ENCODE results near the gene ADCY3.

Gene ADCY3

DNA sequence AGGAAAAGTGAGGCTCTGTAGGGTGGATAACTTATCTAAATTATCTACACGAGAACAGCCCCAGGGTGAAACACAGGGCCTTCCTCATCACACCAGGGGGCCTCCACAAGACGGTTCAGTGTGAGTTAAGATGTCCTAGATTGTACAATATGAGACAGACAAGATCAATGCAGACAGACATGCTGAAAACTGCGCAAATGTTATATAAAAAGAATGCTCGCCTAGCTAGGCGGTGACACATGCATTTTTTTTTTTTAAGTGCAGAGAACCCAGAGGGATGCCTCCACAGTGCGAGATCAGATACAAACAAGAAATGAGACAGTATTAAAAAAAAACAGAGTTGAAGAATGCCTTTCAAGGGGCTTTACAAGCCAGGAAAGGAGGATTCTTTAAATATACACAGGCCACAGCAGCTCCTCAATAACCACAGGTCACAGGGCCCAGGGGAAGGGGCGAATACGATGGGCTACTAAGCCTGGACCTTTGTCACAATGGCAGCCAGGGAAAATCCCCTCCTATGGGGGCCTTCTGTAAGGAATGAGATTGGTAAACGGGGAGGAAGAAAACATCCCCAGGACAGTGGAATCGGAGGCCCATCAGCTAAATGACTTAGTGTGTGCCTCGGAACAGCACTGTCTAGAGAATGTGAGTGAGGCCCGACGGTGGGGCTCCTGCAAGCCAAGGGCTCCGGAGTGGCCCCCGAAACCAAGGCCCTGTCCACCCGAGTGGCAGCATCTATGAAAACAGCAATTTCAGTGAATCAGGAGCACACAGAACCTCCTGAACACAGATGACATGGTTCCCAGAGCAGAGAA, 48.9 kb downstream of the ADCY3 start:
- no peak overlapping the region for H3K9ac ChIP-seq (ENCODE audit: low read depth, low read length)
- H3K4me1 ChIP-seq (ENCODE audit: control insufficient read depth, insufficient read depth, low read length), result no peaks in the 10 kb centered on the region
- H3K36me3 ChIP-seq (ENCODE audit: control insufficient read depth, insufficient read depth, low read length), result peaks cover 3% of the 10 kb centered on the region
- no peaks in the 10 kb centered on the region for H3K9me3 ChIP-seq (ENCODE audit: control insufficient read depth, insufficient read depth, low read length)
- no peak overlapping the region for H3K4me3 ChIP-seq (ENCODE audit: low read depth, low read length)
- no peaks in the 10 kb centered on the region for H3K27me3 ChIP-seq (ENCODE audit: control insufficient read depth, insufficient read depth, low read length)

DNA sequence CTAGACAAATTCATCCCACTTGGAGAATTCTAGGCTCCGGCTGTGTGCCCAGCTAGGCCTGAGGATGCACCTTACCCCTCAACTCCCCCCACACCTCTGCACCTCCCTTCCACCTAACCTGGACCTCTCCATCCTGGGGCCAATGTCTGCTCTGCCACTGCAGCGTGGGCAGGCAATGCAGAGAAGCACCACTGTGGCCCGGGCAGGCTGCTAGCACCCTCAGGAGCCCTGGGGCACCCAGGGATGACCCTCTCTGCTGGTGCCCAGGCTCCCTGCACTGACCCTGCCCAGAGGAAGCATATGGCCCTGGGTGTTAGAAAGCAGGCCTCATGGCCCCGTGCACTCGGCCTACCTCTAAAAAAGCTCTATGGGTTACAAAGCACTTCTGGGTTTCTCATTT, 49.6 kb downstream of the ADCY3 start:
- Histone ChIP-seq H3K9me3 (ENCODE audit: control insufficient read depth, insufficient read depth, low read length) (no peaks in the 10 kb centered on the region), H3K36me3 (ENCODE audit: control insufficient read depth, insufficient read depth, low read length) (peaks cover 3% of the 10 kb centered on the region), H3K9ac (ENCODE audit: low read depth, low read length) (no peak overlapping the region), H3K4me1 (ENCODE audit: control insufficient read depth, insufficient read depth, low read length) (no peaks in the 10 kb centered on the region), H3K27me3 (ENCODE audit: control insufficient read depth, insufficient read depth, low read length) (no peaks in the 10 kb centered on the region), H3K4me3 (ENCODE audit: low read depth, low read length) (no peak overlapping the region)

DNA sequence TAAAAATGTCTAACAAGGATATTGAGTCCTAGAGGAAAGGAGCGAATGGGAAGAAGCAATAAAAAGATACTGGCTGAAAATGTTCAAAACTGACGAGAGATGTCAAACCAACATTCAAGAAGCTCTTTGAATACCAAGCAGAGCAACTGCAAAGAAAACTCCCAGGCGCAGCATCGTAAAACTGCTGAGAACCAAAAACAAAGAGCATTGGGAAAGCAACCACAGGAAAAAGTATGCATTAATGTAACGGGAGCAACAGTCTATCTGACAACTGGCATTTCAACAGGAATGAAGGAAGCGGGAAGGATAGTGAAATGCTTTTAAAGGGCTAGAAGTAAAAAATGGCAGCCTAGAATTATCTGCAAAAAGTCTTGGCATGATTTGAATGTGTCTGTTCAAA, 53.1 kb downstream of the ADCY3 start:
- Histone ChIP-seq H3K9ac (ENCODE audit: low read depth, low read length) (no peak overlapping the region), H3K27me3 (ENCODE audit: control insufficient read depth, insufficient read depth, low read length) (no peaks in the 10 kb centered on the region), H3K36me3 (ENCODE audit: control insufficient read depth, insufficient read depth, low read length) (no peaks in the 10 kb centered on the region), H3K4me1 (ENCODE audit: control insufficient read depth, insufficient read depth, low read length) (no peaks in the 10 kb centered on the region), H3K9me3 (ENCODE audit: control insufficient read depth, insufficient read depth, low read length) (no peaks in the 10 kb centered on the region), H3K4me3 (ENCODE audit: low read depth, low read length) (no peak overlapping the region)

DNA sequence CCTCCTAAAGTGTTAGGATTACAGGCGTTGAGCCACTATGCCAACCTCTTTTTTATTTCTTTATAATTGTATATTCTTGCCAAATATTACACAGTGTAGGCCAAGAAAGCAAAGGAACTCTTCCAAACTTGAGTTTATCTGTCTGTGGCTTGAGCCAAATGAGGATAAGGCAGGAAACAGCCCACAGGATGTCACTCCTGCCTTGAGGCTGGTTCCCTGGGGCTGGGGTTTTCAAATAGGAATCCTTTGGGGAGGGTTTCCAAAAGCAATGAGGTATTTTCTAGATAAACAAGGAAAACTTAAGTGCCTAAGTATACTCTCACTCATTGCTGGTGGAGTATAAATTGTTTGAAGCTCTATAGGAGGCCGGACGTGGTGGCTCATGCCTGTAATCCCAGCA, 56.4 kb downstream of the ADCY3 start:
- no peaks in the 10 kb centered on the region for H3K4me1 ChIP-seq (ENCODE audit: control insufficient read depth, insufficient read depth, low read length)
- H3K9ac ChIP-seq (ENCODE audit: low read depth, low read length), result no peak overlapping the region
- H3K36me3 ChIP-seq (ENCODE audit: control insufficient read depth, insufficient read depth, low read length), result no peaks in the 10 kb centered on the region

DNA sequence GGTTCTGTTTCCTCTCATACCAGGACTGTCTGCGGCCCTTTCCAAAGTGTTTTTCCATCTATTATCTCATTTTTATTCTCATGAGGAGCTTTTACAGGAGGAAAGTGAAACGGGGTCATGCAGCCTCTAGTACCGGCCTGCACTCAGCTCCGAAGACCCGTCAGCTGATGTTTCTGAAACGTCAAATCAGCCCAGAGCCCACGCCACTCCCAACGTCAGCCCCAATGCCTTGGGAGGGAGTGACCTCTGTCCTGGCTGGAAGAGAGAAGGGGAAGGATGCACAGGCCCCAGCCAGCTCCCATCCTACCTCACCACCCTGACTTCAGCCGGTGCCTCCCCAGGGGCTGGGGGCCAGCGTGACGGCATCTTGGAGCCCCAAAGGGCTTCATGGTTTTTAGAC, 58.5 kb downstream of the ADCY3 start:
- H3K27me3 ChIP-seq (ENCODE audit: control insufficient read depth, insufficient read depth, low read length), result no peaks in the 10 kb centered on the region
- no peak overlapping the region for H3K4me3 ChIP-seq (ENCODE audit: low read depth, low read length)
- H3K36me3 ChIP-seq (ENCODE audit: control insufficient read depth, insufficient read depth, low read length), result no peaks in the 10 kb centered on the region
- no peaks in the 10 kb centered on the region for H3K4me1 ChIP-seq (ENCODE audit: control insufficient read depth, insufficient read depth, low read length)
- no peaks in the 10 kb centered on the region for H3K9me3 ChIP-seq (ENCODE audit: control insufficient read depth, insufficient read depth, low read length)
- H3K9ac ChIP-seq (ENCODE audit: low read depth, low read length), result no peak overlapping the region

More for the DNA sequence above, 56.4 kb downstream of the ADCY3 start:
- Histone ChIP-seq H3K4me3 (ENCODE audit: low read depth, low read length) (no peak overlapping the region), H3K27me3 (ENCODE audit: control insufficient read depth, insufficient read depth, low read length) (no peaks in the 10 kb centered on the region), H3K9me3 (ENCODE audit: control insufficient read depth, insufficient read depth, low read length) (no peaks in the 10 kb centered on the region)

DNA sequence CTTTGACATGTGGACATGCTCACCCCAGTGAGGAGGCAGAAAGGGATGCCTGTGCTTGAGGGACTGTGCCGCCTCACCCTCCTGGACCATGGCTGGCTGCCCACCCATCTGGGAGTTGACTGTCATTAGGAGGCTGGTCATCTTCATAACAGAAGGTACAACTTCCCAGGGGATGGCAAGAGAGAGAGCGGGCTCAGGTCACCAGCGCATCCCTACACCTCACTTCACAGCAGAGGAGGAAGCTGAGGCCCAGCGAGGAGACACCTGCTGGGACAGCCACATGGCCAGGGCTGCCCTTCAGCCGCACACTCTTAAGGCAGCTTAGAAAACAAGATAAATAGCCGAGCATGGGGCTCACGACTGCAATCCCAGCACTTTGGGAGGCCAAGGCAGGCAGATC, 59.4 kb downstream of the ADCY3 start:
- Histone ChIP-seq H3K9ac (ENCODE audit: low read depth, low read length) (no peak overlapping the region), H3K4me3 (ENCODE audit: low read depth, low read length) (no peak overlapping the region), H3K4me1 (ENCODE audit: control insufficient read depth, insufficient read depth, low read length) (no peaks in the 10 kb centered on the region), H3K36me3 (ENCODE audit: control insufficient read depth, insufficient read depth, low read length) (no peaks in the 10 kb centered on the region), H3K9me3 (ENCODE audit: control insufficient read depth, insufficient read depth, low read length) (no peaks in the 10 kb centered on the region), H3K27me3 (ENCODE audit: control insufficient read depth, insufficient read depth, low read length) (no peaks in the 10 kb centered on the region)

DNA sequence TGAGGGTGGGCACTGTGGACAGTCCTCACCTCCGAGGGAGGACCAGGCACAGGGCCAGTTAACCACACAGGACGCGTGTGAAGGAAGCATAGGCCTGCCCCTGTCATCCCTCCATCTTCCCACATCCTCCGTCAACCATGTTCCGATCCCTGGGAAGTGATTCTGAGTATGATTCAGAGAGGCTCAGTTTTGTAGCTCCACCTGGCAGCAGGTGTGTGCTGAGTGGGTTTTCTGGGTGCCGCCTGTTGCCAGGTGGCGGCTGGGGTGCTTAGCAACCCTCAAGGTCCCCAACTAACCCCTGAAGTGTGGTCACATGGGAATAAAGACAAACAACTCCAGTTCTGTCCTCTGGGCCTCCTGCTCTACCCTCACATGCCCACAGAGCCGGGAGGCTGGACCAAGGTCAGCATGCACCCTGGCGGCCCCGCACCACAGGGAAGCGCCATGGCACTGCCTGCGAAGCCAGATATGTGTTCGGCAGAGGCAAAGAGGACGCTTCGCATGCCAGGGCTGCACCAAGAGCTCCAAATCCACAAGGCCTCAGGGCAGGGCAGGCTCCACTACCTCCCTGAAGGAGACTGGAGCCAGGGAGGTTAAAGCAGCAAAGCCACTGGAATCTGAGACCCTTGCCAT, 60.0 kb downstream of the ADCY3 start:
- no peak overlapping the region for H3K4me3 ChIP-seq (ENCODE audit: low read depth, low read length)

DNA sequence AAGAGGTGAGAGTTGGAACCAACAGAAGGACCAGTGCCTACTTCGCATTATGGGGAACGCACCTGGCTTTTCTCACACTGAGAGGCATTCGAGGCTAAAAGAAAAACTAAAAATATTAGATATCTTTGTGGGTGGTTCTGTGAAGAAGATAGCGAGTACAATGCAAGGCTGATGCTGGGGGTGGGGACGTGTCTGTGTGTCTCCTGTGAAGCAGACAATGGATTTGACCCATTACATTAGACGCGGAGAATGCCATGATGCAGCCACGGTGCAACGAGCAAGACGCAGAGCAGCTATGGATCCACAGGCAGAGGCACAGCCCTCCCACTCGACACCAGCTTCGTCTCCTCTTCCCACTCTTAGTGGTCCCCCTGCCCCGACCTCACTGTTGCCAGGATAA, 61.0 kb downstream of the ADCY3 start:
- H3K9ac ChIP-seq (ENCODE audit: low read depth, low read length), result no peak overlapping the region
- H3K36me3 ChIP-seq (ENCODE audit: control insufficient read depth, insufficient read depth, low read length), result no peaks in the 10 kb centered on the region
- H3K9me3 ChIP-seq (ENCODE audit: control insufficient read depth, insufficient read depth, low read length), result no peaks in the 10 kb centered on the region
- no peaks in the 10 kb centered on the region for H3K27me3 ChIP-seq (ENCODE audit: control insufficient read depth, insufficient read depth, low read length)
- no peak overlapping the region for H3K4me3 ChIP-seq (ENCODE audit: low read depth, low read length)
- no peaks in the 10 kb centered on the region for H3K4me1 ChIP-seq (ENCODE audit: control insufficient read depth, insufficient read depth, low read length)

More for the DNA sequence above, 60.0 kb downstream of the ADCY3 start:
- Histone ChIP-seq H3K9me3 (ENCODE audit: control insufficient read depth, insufficient read depth, low read length) (no peaks in the 10 kb centered on the region), H3K36me3 (ENCODE audit: control insufficient read depth, insufficient read depth, low read length) (no peaks in the 10 kb centered on the region), H3K27me3 (ENCODE audit: control insufficient read depth, insufficient read depth, low read length) (no peaks in the 10 kb centered on the region), H3K9ac (ENCODE audit: low read depth, low read length) (no peak overlapping the region), H3K4me1 (ENCODE audit: control insufficient read depth, insufficient read depth, low read length) (no peaks in the 10 kb centered on the region)

DNA sequence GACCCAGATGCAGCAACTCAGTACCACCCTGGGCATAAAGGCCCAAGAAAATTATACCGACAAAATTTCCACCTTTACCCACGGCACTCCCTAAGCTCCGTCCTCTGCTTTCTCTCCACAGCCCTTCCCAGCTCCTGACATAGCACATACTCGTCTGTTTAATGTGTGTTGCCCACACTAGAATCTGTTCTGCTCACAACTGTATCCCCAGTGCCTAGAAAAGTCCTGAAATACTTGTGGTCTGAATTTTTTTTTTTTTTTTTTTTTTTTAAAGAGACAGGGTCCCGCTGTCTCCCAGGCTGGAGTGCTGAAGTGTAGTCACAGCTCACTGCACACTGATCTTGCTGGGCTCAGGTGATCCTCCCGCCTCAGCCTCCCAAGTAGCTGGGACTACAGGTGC, 62.3 kb downstream of the ADCY3 start:
- Histone ChIP-seq H3K36me3 (ENCODE audit: control insufficient read depth, insufficient read depth, low read length) (no peaks in the 10 kb centered on the region), H3K9me3 (ENCODE audit: control insufficient read depth, insufficient read depth, low read length) (no peaks in the 10 kb centered on the region), H3K4me3 (ENCODE audit: low read depth, low read length) (no peak overlapping the region), H3K9ac (ENCODE audit: low read depth, low read length) (no peak overlapping the region), H3K4me1 (ENCODE audit: control insufficient read depth, insufficient read depth, low read length) (no peaks in the 10 kb centered on the region), H3K27me3 (ENCODE audit: control insufficient read depth, insufficient read depth, low read length) (no peaks in the 10 kb centered on the region)

DNA sequence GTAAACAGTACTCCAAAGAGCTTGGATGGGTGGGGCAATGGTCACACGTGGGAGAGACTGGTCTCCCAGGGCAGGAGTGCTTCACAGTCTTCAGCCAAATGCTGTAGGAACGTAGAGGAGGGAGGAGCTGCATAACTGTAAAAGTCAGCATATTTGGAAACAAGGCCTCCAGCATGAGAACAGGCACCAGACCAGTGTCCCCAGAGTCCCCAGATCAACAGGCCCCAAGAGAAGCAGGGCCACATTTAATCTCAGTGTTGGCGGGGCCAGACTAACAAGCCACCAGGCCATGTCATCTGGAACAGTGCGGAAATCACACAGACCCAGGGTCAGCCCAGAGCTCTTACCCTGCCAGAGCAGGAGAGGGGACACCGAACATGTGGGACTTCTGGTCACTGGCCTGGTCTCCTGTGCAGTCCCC, 63.2 kb downstream of the ADCY3 start:
- Histone ChIP-seq H3K4me1 (ENCODE audit: control insufficient read depth, insufficient read depth, low read length) (no peaks in the 10 kb centered on the region), H3K4me3 (ENCODE audit: low read depth, low read length) (no peak overlapping the region), H3K36me3 (ENCODE audit: control insufficient read depth, insufficient read depth, low read length) (peaks cover 2% of the 10 kb centered on the region), H3K27me3 (ENCODE audit: control insufficient read depth, insufficient read depth, low read length) (no peaks in the 10 kb centered on the region), H3K9me3 (ENCODE audit: control insufficient read depth, insufficient read depth, low read length) (no peaks in the 10 kb centered on the region), H3K9ac (ENCODE audit: low read depth, low read length) (no peak overlapping the region)

DNA sequence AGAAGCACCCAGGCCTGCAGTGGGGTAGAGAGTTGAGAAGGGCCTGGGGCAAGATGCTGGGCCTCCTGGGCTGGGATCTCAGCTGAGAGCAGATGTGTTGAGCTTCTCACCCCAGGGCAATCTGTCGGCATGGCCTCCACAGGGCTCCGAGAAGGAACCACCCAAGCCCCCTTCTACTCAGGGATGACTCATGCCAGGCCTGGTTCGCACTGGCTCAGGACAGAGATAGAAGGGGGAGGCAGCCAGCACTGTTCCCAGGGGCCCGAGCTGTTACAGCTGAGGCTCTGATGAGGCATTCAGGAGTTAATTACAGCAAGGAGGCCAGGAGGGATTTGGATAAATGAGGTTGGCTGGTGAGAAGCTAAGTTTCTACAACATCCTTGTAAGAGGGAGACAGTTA, 64.3 kb downstream of the ADCY3 start:
- Histone ChIP-seq H3K27me3 (ENCODE audit: control insufficient read depth, insufficient read depth, low read length) (no peaks in the 10 kb centered on the region), H3K36me3 (ENCODE audit: control insufficient read depth, insufficient read depth, low read length) (peaks cover 2% of the 10 kb centered on the region), H3K4me3 (ENCODE audit: low read depth, low read length) (no peak overlapping the region), H3K9ac (ENCODE audit: low read depth, low read length) (no peak overlapping the region), H3K4me1 (ENCODE audit: control insufficient read depth, insufficient read depth, low read length) (no peaks in the 10 kb centered on the region), H3K9me3 (ENCODE audit: control insufficient read depth, insufficient read depth, low read length) (no peaks in the 10 kb centered on the region)

DNA sequence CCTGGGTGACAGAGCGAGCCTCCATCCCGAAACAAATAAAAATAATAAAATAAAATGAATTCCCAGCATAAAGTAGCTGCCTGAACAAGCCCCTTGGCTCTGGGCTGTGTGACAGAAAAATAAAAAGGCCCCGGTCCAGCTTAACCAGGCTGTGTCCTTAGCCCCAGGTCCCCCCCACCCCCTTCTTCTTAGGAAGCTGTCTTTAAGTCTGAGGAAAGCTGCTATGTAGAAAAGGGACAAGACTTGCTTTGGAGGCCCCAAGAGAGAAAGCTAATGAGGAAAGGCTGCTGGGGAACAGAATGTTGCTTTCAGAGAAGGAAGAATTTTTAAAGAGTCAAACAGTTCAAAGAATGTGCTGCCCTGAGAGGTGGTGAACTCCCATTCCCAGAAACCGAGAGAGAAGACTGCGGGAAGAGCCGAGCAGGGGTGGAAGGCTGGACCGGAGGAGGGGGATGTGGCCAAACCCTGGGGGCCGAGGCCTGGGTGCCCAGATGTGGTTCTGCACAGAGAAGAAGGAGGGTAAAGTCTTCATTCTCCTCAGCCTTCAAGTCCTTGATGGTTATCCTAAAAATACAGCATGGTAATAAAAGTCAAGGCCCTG, 64.9 kb downstream of the ADCY3 start:
- Histone ChIP-seq H3K4me3 (ENCODE audit: low read depth, low read length) (no peak overlapping the region), H3K27me3 (ENCODE audit: control insufficient read depth, insufficient read depth, low read length) (no peaks in the 10 kb centered on the region), H3K9ac (ENCODE audit: low read depth, low read length) (no peak overlapping the region), H3K36me3 (ENCODE audit: control insufficient read depth, insufficient read depth, low read length) (peaks cover 2% of the 10 kb centered on the region), H3K4me1 (ENCODE audit: control insufficient read depth, insufficient read depth, low read length) (no peaks in the 10 kb centered on the region), H3K9me3 (ENCODE audit: control insufficient read depth, insufficient read depth, low read length) (no peaks in the 10 kb centered on the region)
